Heart right ventricle (tissue), 16 donors: ENCODE data around the gene IL19. TPM values are rescaled to one million over a fixed set of nuclear protein-coding genes. Genes with fewer than 3 reads are reported as not detected.

Source experiments
- ATAC-seq, 8 donors: fragments of 200-7000 bp; cut with Tn5 transposase; one replicate each; pipeline ENCODE4 v1.9.1; 2020; ENCODE audit warnings: mild to moderate bottlenecking in 8 of 8, moderate library complexity in 8 of 8, moderate number of reproducible peaks in 1 of 8
- DNase-seq, 2 donors: peaks; one replicate each; pipeline ENCODE4 v3.0.0-alpha.2; 2020
- H3K27ac ChIP-seq, 10 donors: fragments of 200-600 bp; sonication (generic) in 2 of 10; one replicate each; pipeline versions ENCODE4 v1.5.0 to v1.8.0; 2020 to 2022; ENCODE audit warnings: mild to moderate bottlenecking in 3 of 10
- H3K27me3 ChIP-seq, 7 donors: fragments of 200-600 bp; one replicate each; pipeline ENCODE4 v1.8.0; 2021 to 2022; ENCODE audit warnings: mild to moderate bottlenecking in 2 of 7
- H3K36me3 ChIP-seq, 9 donors: fragments of 200-600 bp; sonication (generic) in 1 of 9; one replicate each; pipeline versions ENCODE4 v1.5.0 to v1.8.0; 2020 to 2022; ENCODE audit warnings: mild to moderate bottlenecking in 2 of 9
- H3K4me1 ChIP-seq, 9 donors: fragments of 200-600 bp; sonication (generic) in 1 of 9; one replicate each; pipeline versions ENCODE4 v1.5.0 to v1.8.0; 2020 to 2022; ENCODE audit warnings: mild to moderate bottlenecking in 4 of 9
- H3K4me3 ChIP-seq, 10 donors: fragments of 200-600 bp; sonication (generic) in 2 of 10; one replicate each; pipeline versions ENCODE4 v1.5.0 to v1.8.0; 2020 to 2022; ENCODE audit warnings: mild to moderate bottlenecking in 7 of 10, moderate library complexity in 2 of 10
- H3K9me3 ChIP-seq, 11 donors: fragments of 200-600 bp in 10 of 11; sonication (generic) in 2 of 11; one replicate each; pipeline versions ENCODE4 v1.5.0 to v1.8.0; 2013 to 2022; ENCODE audit warnings: mild to moderate bottlenecking in 2 of 11, control low read depth in 1 of 11, moderate library complexity in 1 of 11
- WGBS, 2 donors: extraction: QIAGEN DNeasy Blood & Tissue Kit; methylation state at CpG; one replicate each; pipeline ENCODE4 v1.1.7; 2013; ENCODE audit warnings: inconsistent platforms in 1 of 2; 5-methylcytosine and 5-hydroxymethylcytosine counted together
- intact Hi-C, 10 donors: fragments of 100-400 bp; cut with DNase I; formaldehyde crosslinking; loops; one replicate each; pipeline versions ENCODE4 v1.11.1 to v1.14.2; 2022
- polyA plus RNA-seq, 2 donors: library from polyadenylated mRNA; stranded (reverse); fragments of 200-250 nt; gene quantifications; one replicate each; pipeline ENCODE4 v1.2.3, GENCODE V29; 2013
- total RNA-seq, 10 donors: library from RNA; stranded (reverse); fragmentation: NEBNext Ultra II Directional in 3 of 10; extraction: Animal tissue kit (Norgen Biotek cat#: 25700) in 3 of 10; gene quantifications; one replicate each; pipeline versions ENCODE4 v1.2.1 to v1.2.4, GENCODE V29; 2021 to 2023
- TF ChIP-seq, protein P1 (sequence below), 9 donors: fragments of 200-600 bp; sonication (generic) in 2 of 9; IDR thresholded peaks; one replicate each; pipeline versions ENCODE4 v1.5.0 to v1.8.0; 2021 to 2022; ENCODE audit warnings: antibody characterized with exemption in 9 of 9, mild to moderate bottlenecking in 5 of 9, moderate library complexity in 1 of 9
- donor health status: Arrhythmogenic right ventricular cardiomyopathy.
- donor health status: ischemic (EF 13 %, LVEDD 7.1; RV severe dilation, severe dysfunction).
- donor health status: healthy with polysubstance abuse.
- donor health status: DM: no; HTN: yes; CAD: no.
- donor health status: DM: no; HTN: no; CAD: no.
- donor health status: ischemic (EF 25% LVEDD 6.9; RV normal size, moderate dysfunction).
- donor health status: ischemic (EF 25% LVEDD 5.7; RV mildly dilated, moderate dysfunction).
- donor health status: healthy.
- donor health status: DM: yes; HTN: yes; CAD: no.
- donor health status: Ischemic cardiomyopathy.
- donor health status: ischemic (EF 35%, LVEDD 5.7; RV mildly dilated, moderate dysfunction).
- donor health status: nonischemic (EF 11% LVEDD 7.7; RV severe dilation, severe dysfunction).
- donor health status: DM: yes; HTN: yes; CAD: no.
- donor health status: PGD.
- donor health status: ischemic (EF 29% LVEDD 5.4; RV normal size, mild dysfunction).
- donor health status: nonischemic (EF 23%, LVEDD 6.1; RV moderate dilation, normal function).

IL19 gene
- total and polyA plus RNA-seq, 12 donors: not detected

DNA sequence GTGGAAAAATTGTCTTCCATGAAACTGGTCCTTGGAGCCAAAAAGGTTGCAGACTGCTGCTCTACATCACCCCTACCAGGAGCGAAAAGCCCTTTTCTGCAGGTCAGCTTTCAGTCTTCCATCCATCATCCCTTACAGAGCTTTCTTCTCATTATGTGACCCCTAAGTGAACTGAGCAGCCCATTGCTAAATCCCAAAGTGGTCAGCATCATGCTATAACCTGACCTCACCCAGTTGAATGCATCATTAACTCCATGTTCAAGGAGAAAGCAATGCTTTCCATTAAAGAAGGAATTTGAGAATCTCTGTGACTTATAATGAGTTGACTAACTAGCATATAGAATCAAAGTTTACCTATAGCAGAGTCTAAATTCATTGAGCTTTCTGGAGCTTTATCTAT is 116.3 kb downstream of the IL19 start:
- Histone ChIP-seq H3K27ac (no peak overlapping the region), H3K36me3 (no peaks in the 10 kb centered on the region), H3K9me3 (no peaks in the 10 kb centered on the region), H3K4me3 (no peak overlapping the region), H3K4me1 (peaks cover 0 to 30% (median 8%) of the 10 kb centered on the region in 9 donors), H3K27me3 (peaks cover 0 to 20% (median 4%) of the 10 kb centered on the region in 7 donors)
- intact Hi-C loops: no loop called here
- DNase-seq: no peak
- 100% methylated on average over 1 of the region's 1 CpG for WGBS, 2 donors
- TF ChIP-seq, protein P1, sequence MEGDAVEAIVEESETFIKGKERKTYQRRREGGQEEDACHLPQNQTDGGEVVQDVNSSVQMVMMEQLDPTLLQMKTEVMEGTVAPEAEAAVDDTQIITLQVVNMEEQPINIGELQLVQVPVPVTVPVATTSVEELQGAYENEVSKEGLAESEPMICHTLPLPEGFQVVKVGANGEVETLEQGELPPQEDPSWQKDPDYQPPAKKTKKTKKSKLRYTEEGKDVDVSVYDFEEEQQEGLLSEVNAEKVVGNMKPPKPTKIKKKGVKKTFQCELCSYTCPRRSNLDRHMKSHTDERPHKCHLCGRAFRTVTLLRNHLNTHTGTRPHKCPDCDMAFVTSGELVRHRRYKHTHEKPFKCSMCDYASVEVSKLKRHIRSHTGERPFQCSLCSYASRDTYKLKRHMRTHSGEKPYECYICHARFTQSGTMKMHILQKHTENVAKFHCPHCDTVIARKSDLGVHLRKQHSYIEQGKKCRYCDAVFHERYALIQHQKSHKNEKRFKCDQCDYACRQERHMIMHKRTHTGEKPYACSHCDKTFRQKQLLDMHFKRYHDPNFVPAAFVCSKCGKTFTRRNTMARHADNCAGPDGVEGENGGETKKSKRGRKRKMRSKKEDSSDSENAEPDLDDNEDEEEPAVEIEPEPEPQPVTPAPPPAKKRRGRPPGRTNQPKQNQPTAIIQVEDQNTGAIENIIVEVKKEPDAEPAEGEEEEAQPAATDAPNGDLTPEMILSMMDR (IDR thresholded peaks at IDR 0.05): no peak
- ATAC-seq: no peak

DNA sequence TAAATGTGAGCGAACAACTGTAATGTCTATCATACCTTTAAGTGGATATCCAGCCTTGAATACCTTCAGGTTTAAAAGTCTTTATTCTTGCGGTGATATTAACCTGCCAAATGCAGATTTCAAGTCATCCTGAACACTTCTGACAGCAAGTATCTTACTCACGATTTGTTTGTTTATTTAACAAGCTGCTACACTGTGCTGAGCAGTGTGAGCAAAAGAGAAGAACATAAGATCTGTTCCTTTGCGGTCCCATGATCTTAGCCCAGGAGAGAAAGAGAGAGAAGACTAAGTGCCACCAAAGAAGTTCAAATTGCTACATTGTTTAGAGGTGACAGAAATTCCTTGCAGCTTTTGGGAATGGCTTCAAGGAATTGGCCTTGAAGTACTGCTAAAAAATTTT is 117.1 kb downstream of the IL19 start:
- ATAC-seq (no peak), DNase-seq (no peak)
- intact Hi-C loops: no loop called here
- Histone ChIP-seq H3K36me3 (no peaks in the 10 kb centered on the region), H3K4me3 (no peak overlapping the region), H3K27me3 (peaks cover 0 to 20% (median 4%) of the 10 kb centered on the region in 7 donors), H3K27ac (no peak overlapping the region), H3K9me3 (no peaks in the 10 kb centered on the region), H3K4me1 (peaks cover 0 to 30% (median 8%) of the 10 kb centered on the region in 9 donors)
- TF ChIP-seq, protein P1 (IDR thresholded peaks at IDR 0.05): no peak
- 80 to 83% methylated on average over 4 of the region's 4 CpGs for WGBS, 2 donors

DNA sequence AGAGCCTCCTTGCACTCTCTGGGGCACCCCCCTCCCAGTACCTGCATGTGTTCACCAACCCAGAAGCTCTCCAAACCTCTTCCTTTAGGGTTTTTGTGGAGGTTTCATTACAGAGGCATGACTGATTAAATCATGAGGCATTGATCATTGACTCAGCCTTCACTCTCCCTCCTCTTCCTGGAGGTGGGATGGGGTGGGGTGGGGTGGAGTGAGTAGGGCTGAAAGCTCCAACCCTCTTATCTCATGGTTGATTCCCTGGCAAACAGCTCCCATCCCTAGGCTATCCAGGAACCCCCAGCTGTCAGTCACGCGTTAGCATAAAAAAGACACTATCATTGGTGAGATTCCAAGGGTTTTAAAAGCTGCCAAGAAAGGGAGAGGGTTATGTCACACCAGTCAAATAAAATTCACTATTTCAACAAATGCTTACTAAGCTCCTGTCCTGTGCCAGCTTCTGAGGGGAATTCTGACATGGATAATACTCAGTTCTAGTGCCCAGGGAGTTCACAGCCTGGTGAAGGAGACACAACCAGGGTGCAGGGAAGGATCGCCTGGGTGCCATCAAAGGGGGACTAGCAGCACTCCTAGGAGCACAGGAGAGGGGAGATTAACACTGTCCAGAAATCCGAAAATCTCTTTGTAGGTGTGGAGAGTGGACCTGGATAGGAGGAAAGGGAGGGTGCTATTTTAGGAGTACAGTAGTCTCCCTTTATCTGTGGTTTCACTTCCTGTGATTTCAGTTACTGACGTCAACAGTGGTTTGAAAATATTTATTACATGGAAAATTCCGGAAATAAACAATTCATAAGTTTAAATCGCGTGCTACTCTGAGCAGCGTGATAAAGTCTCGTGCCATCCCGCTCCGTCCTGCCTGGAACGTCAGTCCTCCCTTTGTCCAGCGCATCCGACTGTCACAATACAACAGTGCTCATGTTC is 119.8 kb downstream of the IL19 start:
- ATAC-seq: peak in 7 of 8 donors; percentile 47 to 83 (median 64)
- Histone ChIP-seq H3K4me3 (peak overlapping the region in 1 of 10 donors; percentile 20), H3K4me1 (peaks cover 0 to 23% (median 8%) of the 10 kb centered on the region in 9 donors), H3K36me3 (no peaks in the 10 kb centered on the region), H3K9me3 (no peaks in the 10 kb centered on the region), H3K27me3 (peaks cover 0 to 20% (median 4%) of the 10 kb centered on the region in 7 donors), H3K27ac (peak overlapping the region in 1 of 10 donors; percentile 58)
- 39 to 53% methylated on average over 15 of the region's 15 CpGs for WGBS, 2 donors
- TF ChIP-seq, protein P1 (IDR thresholded peaks at IDR 0.05): no peak
- intact Hi-C loops: no loop called here
- no peak for DNase-seq

DNA sequence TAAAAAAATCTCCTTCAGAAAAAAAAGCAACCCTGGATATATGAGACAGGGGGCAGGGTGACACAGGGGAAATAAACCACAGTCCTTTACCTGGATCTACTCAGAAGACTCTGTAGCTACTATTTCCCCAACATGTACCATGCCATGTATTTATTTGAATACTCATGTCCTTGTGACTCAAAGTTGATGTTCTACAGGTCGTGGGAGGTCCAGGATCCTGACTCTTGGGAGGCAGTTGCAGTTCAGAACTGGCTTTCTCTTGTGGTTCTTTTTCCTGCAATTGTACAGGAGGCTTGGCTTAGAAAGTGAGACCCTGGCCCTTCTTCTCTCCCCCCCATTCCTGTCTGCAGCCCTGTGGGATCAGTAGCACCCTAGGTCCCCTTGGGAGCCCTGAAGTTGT is 120.8 kb downstream of the IL19 start:
- TF ChIP-seq, protein P1 (IDR thresholded peaks at IDR 0.05): no peak
- peaks cover 0 to 20% (median 4%) of the 10 kb centered on the region in 7 donors for H3K27me3 ChIP-seq
- intact Hi-C loops: no loop called here
- no peak overlapping the region for H3K4me3 ChIP-seq
- H3K4me1 ChIP-seq: peaks cover 0 to 23% (median 8%) of the 10 kb centered on the region in 9 donors
- H3K9me3 ChIP-seq: no peaks in the 10 kb centered on the region
- DNase-seq (no peak), ATAC-seq (no peak)
- 73 to 88% methylated on average over 1 of the region's 1 CpG for WGBS, 2 donors
- no peaks in the 10 kb centered on the region for H3K36me3 ChIP-seq
- H3K27ac ChIP-seq: peak overlapping the region in 1 of 10 donors; percentile 50

Other genes starting within 250 kb of the IL19 start
- 10 to 100 TPM; 26.1 to 32.2 (median 29.5) TPM for gene EIF2D, start 158.3 kb upstream of the IL19 start, total RNA-seq
- 10 to 100 TPM; 16.8 to 35.6 TPM for gene EIF2D, start 158.3 kb upstream of the IL19 start, polyA plus RNA-seq
- gene DYRK3, start 135.2 kb upstream of the IL19 start, total RNA-seq: 10 to 100 TPM; 10.4 to 27.9 (median 20.8) TPM
- gene DYRK3, start 135.2 kb upstream of the IL19 start, polyA plus RNA-seq: 10 to 100 TPM in 1 of 2 donors, 1 to 10 TPM in 1; 4.1 to 31.1 TPM
- 100 to 1,000 TPM; 169 to 323 (median 224) TPM for gene MAPKAPK2, start 85.9 kb upstream of the IL19 start, total RNA-seq
- 100 to 1,000 TPM; 101 to 144 TPM for gene MAPKAPK2, start 85.9 kb upstream of the IL19 start, polyA plus RNA-seq
- gene IL10, start 1.7 kb downstream of the IL19 start, total RNA-seq: 1 to 10 TPM in 3 of 10 donors, under 1 TPM in 5, not detected in 2; 0.25 to 2.6 (median 0.74) TPM
- gene IL10, start 1.7 kb downstream of the IL19 start, polyA plus RNA-seq: 1 to 10 TPM in 1 of 2 donors, under 1 TPM in 1; 0.81 to 1.1 TPM
- gene IL20, start 94.8 kb downstream of the IL19 start, total RNA-seq: not detected
- not detected for gene IL20, start 94.8 kb downstream of the IL19 start, polyA plus RNA-seq
- gene IL24, start 126.7 kb downstream of the IL19 start, total RNA-seq: not detected
- under 1 TPM in 1 of 2 donors, not detected in 1; 0.26 TPM for gene IL24, start 126.7 kb downstream of the IL19 start, polyA plus RNA-seq
- gene FCMR, start 151.2 kb downstream of the IL19 start, total RNA-seq: 10 to 100 TPM in 1 of 10 donors, 1 to 10 TPM in 9; 1.3 to 13.4 (median 3.7) TPM
- gene FCMR, start 151.2 kb downstream of the IL19 start, polyA plus RNA-seq: 1 to 10 TPM in 1 of 2 donors, under 1 TPM in 1; 0.37 to 2.8 TPM
- under 1 TPM in 2 of 10 donors, not detected in 8; 0.10 to 0.11 TPM for gene PIGR, start 175.7 kb downstream of the IL19 start, total RNA-seq
- gene PIGR, start 175.7 kb downstream of the IL19 start, polyA plus RNA-seq: under 1 TPM in 1 of 2 donors, not detected in 1; 0.01 TPM
- gene FCAMR, start 199.7 kb downstream of the IL19 start, total RNA-seq: not detected
- gene FCAMR, start 199.7 kb downstream of the IL19 start, polyA plus RNA-seq: not detected